Fibroblast of skin of right quadriceps (primary cell): ENCODE measurements around the gene USH2A.

Source experiments
- DNase-seq: peaks from one replicate; pipeline ENCODE4 v3.0.0-alpha.2; 2013

Gene USH2A

GRCh38 chr1:216261631-216262030, 161.6 kb downstream of the USH2A start:
- DNase-seq, result no peak

DNA sequence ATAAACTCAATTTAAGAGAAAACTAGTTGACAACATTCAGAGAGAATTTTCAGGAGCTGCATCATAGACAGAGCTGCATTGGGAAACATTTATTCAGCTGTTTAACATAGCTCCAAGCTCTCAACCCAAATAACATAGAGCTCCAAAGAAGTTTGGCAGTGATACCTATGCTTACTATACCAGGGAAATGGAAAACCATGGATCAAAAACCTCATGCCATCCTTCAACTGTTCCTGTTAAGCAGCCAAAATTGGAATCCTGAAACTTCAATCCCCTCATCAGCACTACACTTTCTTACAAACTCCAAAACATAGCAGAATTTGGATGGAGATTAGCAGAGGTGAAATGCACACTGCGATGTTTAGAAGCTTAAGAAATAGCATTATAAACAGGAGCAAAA, 164.4 kb downstream of the USH2A start:
- DNase-seq, result no peak

DNA sequence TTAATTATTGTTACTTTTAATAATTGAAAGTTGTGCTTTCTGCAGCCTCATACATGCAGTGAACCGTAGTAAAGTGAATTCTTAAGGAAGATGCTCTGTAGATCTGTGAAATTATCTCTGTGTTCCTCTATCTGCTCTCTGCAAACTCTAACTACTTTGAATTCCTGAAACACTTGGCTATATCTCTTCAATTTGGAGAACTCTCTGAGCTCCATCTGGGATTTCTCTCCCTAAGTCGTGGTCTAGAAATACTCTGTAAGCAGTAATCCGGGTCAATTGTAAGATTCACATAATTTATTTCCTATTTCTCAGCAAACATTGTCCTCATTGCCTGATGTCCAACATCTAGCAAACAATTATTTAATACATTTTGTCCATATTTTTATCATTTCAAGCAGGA, 164.9 kb downstream of the USH2A start:
- no peak for DNase-seq

GRCh38 chr1:216250861-216251260, 172.4 kb downstream of the USH2A start:
- no peak for DNase-seq

DNA sequence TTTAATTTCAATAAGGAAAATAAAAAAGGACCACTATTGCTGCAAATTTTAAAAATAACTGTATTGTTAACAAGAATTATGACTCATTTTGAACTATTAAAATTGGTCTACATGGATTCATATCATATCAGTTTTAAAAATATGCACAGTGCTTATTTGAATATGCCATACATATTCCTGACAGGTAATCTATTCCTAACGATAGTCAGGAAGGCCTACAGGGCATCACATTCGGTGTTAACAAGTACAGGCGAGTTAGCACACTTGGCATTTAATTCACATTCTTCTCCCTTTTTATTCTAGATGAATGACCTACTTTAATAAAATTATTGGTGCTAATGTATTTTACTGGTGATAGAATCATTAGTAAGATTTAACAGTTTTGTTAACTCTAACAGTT, 174.6 kb downstream of the USH2A start:
- DNase-seq, result no peak

GRCh38 chr1:216247937-216248336, 175.3 kb downstream of the USH2A start:
- peak; percentile 14 for DNase-seq

DNA sequence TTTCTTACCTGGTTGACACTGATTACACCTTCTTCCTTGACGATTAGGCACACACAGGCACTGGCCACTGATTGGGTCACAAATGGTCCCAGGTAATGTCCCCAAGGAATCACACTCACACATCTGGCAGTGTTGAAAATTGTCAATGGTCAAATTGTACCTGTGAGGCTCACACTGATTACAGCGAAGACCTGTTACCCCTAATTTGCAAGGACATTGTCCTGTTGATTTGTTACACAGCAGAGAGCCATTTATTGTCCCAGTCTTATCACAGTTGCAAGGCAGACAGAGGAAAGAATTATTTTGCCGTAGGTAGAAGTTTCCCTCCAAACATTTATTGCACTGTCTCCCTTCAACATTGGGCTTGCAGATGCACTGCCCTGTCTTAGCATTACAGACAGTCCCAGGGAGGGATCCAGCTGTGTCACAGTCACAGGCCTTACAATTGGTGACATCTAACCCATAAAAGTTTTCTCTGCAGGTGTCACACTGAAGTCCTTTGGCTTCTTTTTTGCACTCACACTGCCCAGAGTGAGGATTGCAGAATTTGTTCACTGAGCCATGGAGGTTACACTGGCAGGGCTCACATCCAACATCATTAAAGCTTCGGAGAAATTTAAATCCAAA, 176.6 kb downstream of the USH2A start:
- no peak for DNase-seq

- DNase-seq, result peak; percentile 25
Observed at GRCh38 chr1:216238844-216239243, 184.4 kb downstream of the USH2A start.

DNA sequence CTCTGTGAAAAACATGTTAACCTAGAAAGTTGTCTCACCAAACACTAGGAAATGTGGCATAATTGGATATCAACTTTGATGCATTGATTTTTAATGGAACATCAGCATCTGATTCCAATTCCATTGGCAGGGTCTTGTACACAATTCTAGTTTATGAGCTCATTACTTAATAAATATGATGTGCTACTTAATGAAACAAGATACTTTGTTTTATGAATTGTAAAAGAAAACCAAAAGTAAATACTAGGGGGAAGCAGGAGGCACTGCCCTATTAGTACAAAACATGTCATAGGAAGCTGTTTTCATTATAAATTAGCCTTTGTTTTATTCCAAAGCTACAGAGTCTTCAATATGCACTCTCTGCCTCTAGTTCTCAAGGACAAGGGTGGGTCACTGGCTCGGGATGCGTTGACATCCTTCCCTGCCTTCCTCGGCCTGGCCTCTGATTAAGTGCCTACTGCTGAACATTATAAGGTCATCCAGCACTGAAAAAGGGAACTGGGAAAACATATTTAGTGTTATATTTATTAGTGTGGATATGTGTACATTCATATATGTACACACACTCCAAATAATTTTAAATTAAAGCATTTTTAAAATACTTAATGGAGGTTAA, 185.2 kb downstream of the USH2A start:
- no peak for DNase-seq

DNA sequence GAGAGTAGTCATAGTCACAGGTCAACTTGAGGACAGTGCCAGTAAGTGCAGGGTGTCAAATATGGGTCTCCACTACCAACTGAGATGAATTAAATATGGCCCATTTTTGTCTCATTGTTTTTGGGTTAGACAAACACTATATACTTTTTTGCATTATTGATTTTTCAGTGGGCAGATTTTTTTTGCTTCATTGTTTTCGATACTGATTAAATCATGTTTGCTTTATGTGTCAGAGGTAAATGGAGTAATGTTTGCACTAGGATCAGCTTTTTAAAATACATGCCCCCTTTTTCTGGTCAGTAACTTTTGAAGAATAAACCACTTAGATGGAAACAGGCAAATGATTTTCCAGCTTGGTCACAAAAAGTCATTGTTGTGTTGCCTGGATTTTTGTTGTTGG, 199.0 kb downstream of the USH2A start:
- no peak for DNase-seq

DNA sequence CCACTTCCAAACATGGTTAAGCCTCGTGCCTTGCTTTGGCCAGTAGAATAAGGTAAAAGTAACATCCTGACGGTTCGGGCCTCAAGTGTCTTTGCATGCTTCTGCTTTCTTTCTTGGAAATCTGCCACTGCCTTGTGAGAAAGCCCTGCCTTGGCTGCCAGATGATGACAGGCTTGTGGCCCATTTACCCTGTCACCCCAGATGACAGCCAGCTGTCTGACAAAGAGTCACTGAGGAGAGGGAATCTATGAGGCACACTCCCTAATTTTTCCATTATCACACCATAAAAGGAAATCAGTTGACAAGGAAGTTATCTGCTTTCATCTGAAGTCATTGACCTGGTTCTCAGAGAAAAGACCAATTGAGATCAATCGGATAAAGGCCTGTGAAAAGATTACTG, 199.8 kb downstream of the USH2A start:
- peak; percentile 32 for DNase-seq

- peak; percentile 60 for DNase-seq
Observed at GRCh38 chr1:216222288-216222687, 201.0 kb downstream of the USH2A start.

GRCh38 chr1:216221260-216221700, 202.0 kb downstream of the USH2A start:
- peak; percentile 83 for DNase-seq

DNA sequence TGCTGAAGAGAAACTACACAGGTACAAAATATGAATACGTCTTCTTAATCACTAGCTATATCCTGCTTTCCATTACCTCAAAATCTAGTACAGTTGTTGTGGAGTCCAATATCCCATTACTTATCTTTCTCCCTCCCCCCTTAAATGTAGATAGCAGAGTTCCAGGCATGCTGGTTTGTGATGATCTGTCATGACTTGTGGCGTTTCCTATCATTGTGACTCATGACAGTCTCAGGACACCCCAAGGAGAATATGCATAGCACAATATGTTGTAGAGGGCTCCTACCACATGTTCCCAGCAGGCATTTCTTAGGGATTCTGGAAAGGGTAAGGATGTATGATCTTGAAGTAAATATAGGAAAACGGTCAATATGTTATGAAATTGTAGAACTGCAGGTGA, 206.9 kb downstream of the USH2A start:
- peak; percentile 17 for DNase-seq

GRCh38 chr1:216215169-216215568, 208.1 kb downstream of the USH2A start:
- DNase-seq, result peak; percentile 33

GRCh38 chr1:216212826-216213225, 210.4 kb downstream of the USH2A start:
- no peak for DNase-seq

- DNase-seq, result peak; percentile 53
Observed at GRCh38 chr1:216210081-216210480, 213.2 kb downstream of the USH2A start.

- DNase-seq, result no peak
Observed at GRCh38 chr1:216209125-216209524, 214.1 kb downstream of the USH2A start.

GRCh38 chr1:216207154-216207553, 216.1 kb downstream of the USH2A start:
- DNase-seq, result no peak

DNA sequence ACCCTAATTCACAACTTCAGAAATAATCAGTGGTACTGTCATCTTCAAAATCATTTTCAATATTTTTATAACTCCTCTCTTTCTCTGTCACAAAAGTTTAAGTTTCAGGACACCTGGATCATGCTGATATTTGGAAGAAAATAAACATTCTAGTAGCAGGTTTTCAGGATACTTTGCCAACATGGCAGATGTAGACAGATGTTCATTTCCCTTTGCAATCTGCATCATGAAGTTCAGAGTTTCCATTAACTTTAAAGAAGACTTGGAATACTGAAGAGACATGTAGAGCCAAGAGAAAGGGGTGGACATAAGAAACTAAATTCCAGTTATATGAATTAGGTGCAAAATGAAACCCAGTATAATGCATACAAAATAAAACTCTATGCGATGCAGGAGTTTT, 218.1 kb downstream of the USH2A start:
- no peak for DNase-seq

DNA sequence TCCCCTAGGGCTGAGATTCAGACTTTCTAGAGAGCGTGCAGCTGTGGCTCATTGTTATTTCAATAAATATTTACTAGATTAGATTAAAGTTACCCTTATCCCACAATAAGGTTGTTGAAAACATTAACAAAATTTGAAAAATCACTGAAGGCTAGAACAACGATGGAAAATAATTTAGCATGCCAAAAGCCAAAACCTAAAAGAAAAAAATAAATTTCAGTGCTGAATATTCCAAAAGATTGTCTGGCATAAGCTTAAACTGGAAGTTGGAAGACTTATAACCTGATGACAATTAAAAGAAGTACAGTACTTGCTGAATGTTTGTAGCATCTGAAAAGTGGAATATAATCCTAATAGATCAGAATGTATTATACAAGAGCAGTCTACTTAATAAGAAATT, 221.3 kb downstream of the USH2A start:
- no peak for DNase-seq

GRCh38 chr1:216200941-216201340, 222.3 kb downstream of the USH2A start:
- DNase-seq, result no peak

DNA sequence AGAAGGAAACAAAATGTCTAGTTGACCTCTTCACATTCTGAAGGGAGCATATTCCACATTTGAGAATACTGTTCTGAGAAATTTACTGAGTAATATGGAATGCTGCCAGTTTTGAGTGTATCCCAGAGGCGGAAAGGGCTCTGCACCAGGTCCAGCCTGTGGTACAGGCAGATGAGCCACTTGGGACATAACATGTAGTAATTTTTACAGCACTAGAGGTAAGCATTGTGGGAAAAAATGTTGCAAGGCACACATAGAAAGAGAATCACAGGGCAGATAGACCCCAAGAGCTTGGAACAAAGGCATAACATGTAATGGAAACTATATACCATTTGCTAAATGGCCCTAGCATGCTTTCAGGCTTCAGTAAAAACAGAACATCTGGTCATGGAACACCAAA, 228.5 kb downstream of the USH2A start:
- peak; percentile 29 for DNase-seq

DNA sequence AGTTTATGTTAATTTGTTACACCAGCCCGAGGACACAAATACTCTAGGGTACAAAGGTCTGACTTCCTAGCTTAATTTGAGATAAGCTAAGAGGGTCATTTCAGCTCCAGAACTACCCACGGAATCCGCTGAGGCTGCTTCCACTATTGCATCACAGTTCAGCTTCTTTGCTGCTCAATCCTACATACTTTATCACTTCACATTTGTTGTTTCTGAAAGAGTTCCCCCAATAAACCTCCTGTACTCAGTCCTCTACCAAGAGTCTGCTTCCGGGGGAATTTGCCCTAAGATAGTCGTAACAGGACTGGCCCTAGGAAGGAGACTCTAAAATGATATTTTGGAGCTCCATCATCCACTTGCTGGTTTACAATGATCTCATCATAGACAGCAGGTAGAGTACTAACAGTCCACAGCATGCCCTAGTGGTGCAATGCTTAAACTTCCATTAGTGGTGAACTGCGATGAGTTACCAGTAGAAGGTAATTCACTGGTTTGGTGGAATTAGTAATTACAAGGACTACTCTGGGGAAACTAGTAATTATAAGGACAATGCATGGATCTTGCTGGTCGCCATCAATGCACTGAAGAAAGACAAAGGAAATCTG, 229.3 kb downstream of the USH2A start:
- DNase-seq, result no peak

GRCh38 chr1:216190438-216190837, 232.8 kb downstream of the USH2A start:
- no peak for DNase-seq
